ENCODE measurements around the gene SPANXC. TPM values are rescaled to one million over a fixed set of nuclear protein-coding genes. Genes with fewer than 3 reads are reported as not detected.

The SPANXC gene
- not detected in 2 replicates for total RNA-seq

DNA sequence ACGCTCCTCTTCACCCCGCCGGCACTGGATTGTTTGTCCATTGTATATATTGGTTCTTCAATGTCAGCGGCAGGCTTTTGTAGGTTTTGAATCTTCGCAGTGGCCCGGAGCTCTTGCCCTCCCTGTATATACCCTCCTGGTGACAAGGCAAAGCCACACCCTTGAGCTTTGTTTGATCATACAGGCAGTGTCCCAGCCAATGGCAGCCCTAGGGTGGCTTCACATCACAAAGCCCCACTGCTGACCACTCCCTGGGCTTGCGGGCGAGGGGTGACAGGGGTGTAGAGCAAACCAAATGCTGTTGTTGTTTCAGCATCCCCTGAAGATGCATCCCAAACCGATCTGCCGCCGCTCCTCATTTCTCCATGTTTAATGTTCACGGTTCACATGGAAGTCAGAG, at the start of gene SPANXC:
Gene SPANXC (minus strand): TSS at position 101 of the 400 bp plus-strand sequence. CDS start 60 bp downstream, at position 41.

Other genes with a start within 250 kb of the SPANXC start
- gene SPANXB1, start 239.9 kb downstream of the SPANXC start, total RNA-seq = not detected in 2 replicates
- 3.6 and 15.7 TPM in 2 replicates for gene LDOC1, start 65.4 kb downstream of the SPANXC start, total RNA-seq

Data from bladder microvascular endothelial cell (primary cell).